NCI-H524 (cell line): ENCODE data around the gene KDM4F.
"Not testable (repeated sequence)": the region's sequence is repeated elsewhere in the genome, so short reads cannot be mapped to it uniquely, and the experiment has no call there.

Source experiments
- DNase-seq, 2 experiments: peaks; one replicate each; lab custom pipeline; 2025; lab: John Stamatoyannopoulos, UW

Gene KDM4F

GRCh38 chr11:95049122-95049521 lies at the start of gene KDM4F:
Gene KDM4F (plus strand): TSS chr11:95049422.
- not testable (repeated sequence) for DNase-seq

- no peak for DNase-seq
These were observed 45.5 kb upstream of the KDM4F start for GRCh38 chr11:95003716-95004115.

- no peak for DNase-seq
These were observed 43.6 kb upstream of the KDM4F start for GRCh38 chr11:95005642-95006041.

GRCh38 chr11:95011376-95011775 lies 37.8 kb upstream of the KDM4F start:
- DNase-seq: no peak

GRCh38 chr11:95014184-95014821 lies 34.9 kb upstream of the KDM4F start:
- DNase-seq: no peak

GRCh38 chr11:95016139-95016538 lies 33.1 kb upstream of the KDM4F start:
- DNase-seq: no peak

- DNase-seq: not testable (repeated sequence)
These were observed 27.8 kb upstream of the KDM4F start for GRCh38 chr11:95021468-95021867.

GRCh38 chr11:95024958-95025357 lies 24.3 kb upstream of the KDM4F start, which contains the start of gene KDM4E:
Gene KDM4E (plus strand): TSS chr11:95025258. CDS start chr11:95025558, 300 bp downstream.
- no peak for DNase-seq

- DNase-seq: not testable (repeated sequence)
These were observed 23.6 kb upstream of the KDM4F start for GRCh38 chr11:95025594-95025993.

- no peak for DNase-seq
These were observed 20.9 kb upstream of the KDM4F start for GRCh38 chr11:95028357-95028756.

GRCh38 chr11:95033051-95033450 lies 16.2 kb upstream of the KDM4F start:
- no peak for DNase-seq

- DNase-seq: no peak
These were observed 13.9 kb upstream of the KDM4F start for GRCh38 chr11:95035316-95035715.

- not testable (repeated sequence) for DNase-seq
These were observed 11.7 kb upstream of the KDM4F start for GRCh38 chr11:95037356-95038035.

GRCh38 chr11:95042239-95042638 lies 7.0 kb upstream of the KDM4F start:
- no peak for DNase-seq

- no peak for DNase-seq
These were observed 6.3 kb upstream of the KDM4F start for GRCh38 chr11:95042906-95043305.

GRCh38 chr11:95044010-95044409 lies 5.2 kb upstream of the KDM4F start:
- no peak for DNase-seq

- no peak for DNase-seq
These were observed 3.4 kb upstream of the KDM4F start for GRCh38 chr11:95045812-95046211.

GRCh38 chr11:95050595-95051202 lies 1.5 kb downstream of the KDM4F start:
- DNase-seq: no peak

- DNase-seq: no peak
These were observed 5.1 kb downstream of the KDM4F start for GRCh38 chr11:95054356-95054755.

GRCh38 chr11:95055283-95055897 lies 6.2 kb downstream of the KDM4F start:
- DNase-seq: no peak

GRCh38 chr11:95057959-95058358 lies 8.7 kb downstream of the KDM4F start:
- no peak for DNase-seq

GRCh38 chr11:95058621-95059020 lies 9.4 kb downstream of the KDM4F start:
- no peak for DNase-seq

- no peak for DNase-seq
These were observed 9.8 kb downstream of the KDM4F start for GRCh38 chr11:95059046-95059445.
